ENCODE data around the gene SCFD2.

DNA sequence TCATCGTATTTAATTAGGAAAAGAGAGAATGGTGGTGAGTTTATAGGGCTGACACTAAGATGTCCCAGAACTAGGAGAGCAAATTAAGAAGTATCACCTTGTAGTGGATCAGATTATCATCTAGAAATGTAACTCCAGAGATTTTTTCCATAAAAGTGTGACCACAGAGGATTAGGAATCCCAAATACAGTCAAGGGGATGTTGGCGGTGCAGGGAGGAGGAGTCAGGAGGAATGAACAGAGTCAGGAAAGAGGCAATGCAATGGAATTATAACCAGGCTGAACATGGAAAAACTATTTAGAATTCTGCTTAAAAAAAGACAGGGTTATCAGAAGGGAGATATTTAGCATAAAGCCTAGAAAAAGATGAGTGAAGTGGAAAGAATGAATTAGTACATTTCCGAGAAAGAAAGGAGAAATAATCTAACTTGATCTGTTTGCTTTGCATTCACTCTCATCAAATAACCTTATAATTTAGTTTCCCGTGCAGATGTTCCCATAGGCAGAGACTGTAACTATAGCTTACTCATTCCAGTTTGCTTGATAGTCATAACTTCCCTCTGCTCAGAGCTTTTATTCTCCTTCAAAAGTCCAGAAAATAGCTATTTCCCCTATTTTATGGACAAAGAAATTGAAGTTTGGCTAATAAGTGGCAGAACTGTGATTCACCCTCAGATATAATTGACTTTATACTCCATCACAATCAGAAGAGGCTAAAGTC, 56.4 kb downstream of the SCFD2 start:
- TF ChIP-seq EZH2 (IDR thresholded peaks at IDR 0.05; ENCODE audit: borderline replicate concordance, low read depth, low read length, poor library complexity, severe bottlenecking) = no peak
- TF ChIP-seq, protein P1, sequence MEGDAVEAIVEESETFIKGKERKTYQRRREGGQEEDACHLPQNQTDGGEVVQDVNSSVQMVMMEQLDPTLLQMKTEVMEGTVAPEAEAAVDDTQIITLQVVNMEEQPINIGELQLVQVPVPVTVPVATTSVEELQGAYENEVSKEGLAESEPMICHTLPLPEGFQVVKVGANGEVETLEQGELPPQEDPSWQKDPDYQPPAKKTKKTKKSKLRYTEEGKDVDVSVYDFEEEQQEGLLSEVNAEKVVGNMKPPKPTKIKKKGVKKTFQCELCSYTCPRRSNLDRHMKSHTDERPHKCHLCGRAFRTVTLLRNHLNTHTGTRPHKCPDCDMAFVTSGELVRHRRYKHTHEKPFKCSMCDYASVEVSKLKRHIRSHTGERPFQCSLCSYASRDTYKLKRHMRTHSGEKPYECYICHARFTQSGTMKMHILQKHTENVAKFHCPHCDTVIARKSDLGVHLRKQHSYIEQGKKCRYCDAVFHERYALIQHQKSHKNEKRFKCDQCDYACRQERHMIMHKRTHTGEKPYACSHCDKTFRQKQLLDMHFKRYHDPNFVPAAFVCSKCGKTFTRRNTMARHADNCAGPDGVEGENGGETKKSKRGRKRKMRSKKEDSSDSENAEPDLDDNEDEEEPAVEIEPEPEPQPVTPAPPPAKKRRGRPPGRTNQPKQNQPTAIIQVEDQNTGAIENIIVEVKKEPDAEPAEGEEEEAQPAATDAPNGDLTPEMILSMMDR (conservative IDR thresholded peaks at IDR 0.05; ENCODE audit: low read depth, low read length) = no peak

Measured in A673 (cell line).